ENCODE results near the gene MRPL32.

- no peak for TF ChIP-seq CTCF (IDR thresholded peaks at IDR 0.05)
- TF ChIP-seq POLR2A (IDR thresholded peaks at IDR 0.05): no peak
- no peak for TF ChIP-seq POLR2AphosphoS5 (IDR thresholded peaks at IDR 0.05)
Measured at GRCh38 chr7:42981601-42982000, 49.4 kb downstream of the MRPL32 start.
